HepG2 (cell line): ENCODE measurements around the gene SEC61B. TPM values are rescaled to one million over a fixed set of nuclear protein-coding genes. Genes with fewer than 3 reads are reported as not detected.
A peak's percentile ranks its signal among the peaks of the same experiment; 100 is the strongest.

Experiments
- ARNT ChIP-seq: fragments of 450-650 bp; IDR thresholded peaks from 2 replicates; pipeline ENCODE4 v1.6.1; 2017
- BRCA1 ChIP-seq: sonication (generic); formaldehyde crosslinking; IDR thresholded peaks from 2 replicates; pipeline ENCODE4 v1.4.0; 2020; ENCODE audit warnings: missing genetic modification reagents
- CHD4 ChIP-seq: fragments of 200-600 bp; sonication (generic); IDR thresholded peaks from 2 replicates; pipeline ENCODE4 v1.7.0; 2017; ENCODE audit warnings: mild to moderate bottlenecking, low read length, borderline replicate concordance
- FUBP1 ChIP-seq: sonication (generic); formaldehyde crosslinking; IDR thresholded peaks from 2 replicates; pipeline ENCODE4 v1.5.1; 2020; ENCODE audit warnings: missing genetic modification reagents, mild to moderate bottlenecking, borderline replicate concordance
- HNF4A ChIP-seq: sonication (generic); formaldehyde crosslinking; IDR thresholded peaks from 2 replicates; pipeline ENCODE4 v1.4.0; 2020; ENCODE audit warnings: missing genetic modification reagents
- KAT2B ChIP-seq: fragments of 150-350 bp; IDR thresholded peaks from 2 replicates; pipeline ENCODE4 v1.6.1; 2014; ENCODE audit warnings: low read depth, low read length, borderline replicate concordance
- LCORL ChIP-seq, 2 experiments: fragments of 450-650 bp in 1 of 2; sonication (generic) in 1 of 2; formaldehyde crosslinking in 1 of 2; IDR thresholded peaks; 2 replicates each; pipeline versions ENCODE4 v1.5.0 to v1.6.1; 2017 to 2020; ENCODE audit warnings: antibody characterized with exemption in 1 of 2, missing genetic modification reagents in 1 of 2
- MIXL1 ChIP-seq: IDR thresholded peaks from 2 replicates; pipeline ENCODE4 v1.6.1; 2016
- MXI1 ChIP-seq: IDR thresholded peaks from 3 replicates; pipeline ENCODE4 v1.6.1; 2012; ENCODE audit warnings: low read depth, low read length, inconsistent platforms, borderline replicate concordance
- RFX1 ChIP-seq: fragments of 450-650 bp; IDR thresholded peaks from 2 replicates; pipeline ENCODE4 v1.6.1; 2017
- SALL1 ChIP-seq: sonication (generic); formaldehyde crosslinking; IDR thresholded peaks from 2 replicates; pipeline ENCODE4 v1.8.0; 2022; ENCODE audit warnings: mild to moderate bottlenecking, missing genetic modification reagents
- SKI ChIP-seq: fragments of 450-650 bp; IDR thresholded peaks from one replicate; pipeline ENCODE4 v1.6.1; 2018; ENCODE audit warnings: mild to moderate bottlenecking; ENCODE audit not compliant: partially characterized antibody
- SNAPC4 ChIP-seq: sonication (generic); formaldehyde crosslinking; IDR thresholded peaks from 2 replicates; pipeline ENCODE4 v1.4.0; 2020; ENCODE audit warnings: mild to moderate bottlenecking, missing genetic modification reagents
- TCF12 ChIP-seq, 2 experiments: fragments of 450-650 bp in 1 of 2; sonication (generic) in 1 of 2; formaldehyde crosslinking in 1 of 2; IDR thresholded peaks; 2 replicates each; pipeline versions ENCODE4 v1.6.1 to v1.8.0; 2017 to 2022; ENCODE audit warnings: antibody characterized with exemption in 1 of 2, mild to moderate bottlenecking in 1 of 2, missing genetic modification reagents in 1 of 2, moderate library complexity in 1 of 2
- THAP8 ChIP-seq: sonication (generic); formaldehyde crosslinking; IDR thresholded peaks from 2 replicates; pipeline ENCODE4 v1.5.1; 2020; ENCODE audit warnings: missing genetic modification reagents, mild to moderate bottlenecking, borderline replicate concordance
- ZBTB46 ChIP-seq: sonication (generic); formaldehyde crosslinking; IDR thresholded peaks from 2 replicates; pipeline ENCODE4 v1.4.0; 2020; ENCODE audit warnings: mild to moderate bottlenecking, missing genetic modification reagents, borderline replicate concordance
- ZNF235 ChIP-seq: sonication (generic); formaldehyde crosslinking; IDR thresholded peaks from 2 replicates; pipeline ENCODE4 v1.8.1; 2023; ENCODE audit warnings: mild to moderate bottlenecking, missing genetic modification reagents, borderline replicate concordance
- ZNF335 ChIP-seq: sonication (generic); formaldehyde crosslinking; IDR thresholded peaks from 2 replicates; pipeline ENCODE4 v1.4.0; 2020; ENCODE audit warnings: missing genetic modification reagents
- ZNF614 ChIP-seq: IDR thresholded peaks from 2 replicates; pipeline ENCODE4 v1.6.1; 2018; ENCODE audit warnings: missing biosample characterization, missing genetic modification reagents, inconsistent platforms, borderline replicate concordance
- ZSCAN12 ChIP-seq: sonication (generic); formaldehyde crosslinking; IDR thresholded peaks from 2 replicates; pipeline ENCODE4 v1.9.0; 2021; ENCODE audit warnings: mild to moderate bottlenecking, missing genetic modification reagents
- polyA plus RNA-seq, 8 experiments: library from polyadenylated mRNA; depleted of rRNA in 3 of 8; stranded (reverse) in 7 of 8; unstranded in 1 of 8; fragments of >200 nt; fragmentation: Illumina TruSeq in 4 of 8; extraction: Trizol in 4 of 8; gene quantifications; 2 replicates each; pipeline versions ENCODE4 v1.2.1 to v1.2.3, GENCODE V29; 2011 to 2016; ENCODE audit warnings: low read depth in 4 of 8, missing spikeins in 1 of 8, mixed read lengths in 1 of 8; ENCODE audit not compliant: insufficient read depth in 1 of 8
- total RNA-seq, 5 experiments: library from RNA; depleted of rRNA; stranded (reverse); fragments of >200 nt; fragmentation: Illumina TruSeq; extraction: Trizol; gene quantifications; 2 replicates each; pipeline ENCODE4 v1.2.3, GENCODE V29; 2016; ENCODE audit warnings: low read depth in 1 of 5

SEC61B gene
- total and polyA plus RNA-seq, 2 of the 13 experiments (the other 11 are each of a cell fraction or from before 2014, with no cell fraction given) = 191 to 368 TPM

GRCh38 chr9:99222416-99223270, 561 bp downstream of the SEC61B start (continued):
- 0 out of 2 replicates have a peak, but pooled peaks have one; percentile 14 for TF ChIP-seq THAP8 (CRISPR knock-in tag)
- no peak for TF ChIP-seq RFX1
- no peak for TF ChIP-seq HNF4A (CRISPR knock-in tag)
- no peak for TF ChIP-seq ZSCAN12 (CRISPR knock-in tag)
- TF ChIP-seq FUBP1 (CRISPR knock-in tag) = no peak
- TF ChIP-seq ZNF335 = no peak
- no peak; the same call in 1 of the 2 replicates for TF ChIP-seq ZNF235
- TF ChIP-seq SALL1 (CRISPR knock-in tag) = peak; percentile 56; the same call in 1 of the 2 replicates
- no peak for TF ChIP-seq KAT2B
- TF ChIP-seq TCF12 (IDR thresholded peaks at IDR 0.05) = no peak
- no peak for TF ChIP-seq TCF12 (CRISPR knock-in tag; IDR thresholded peaks at IDR 0.05)
- TF ChIP-seq LCORL (IDR thresholded peaks at IDR 0.05) = no peak
- 0 out of 2 replicates have a peak, but pooled peaks have one; percentile 35 for TF ChIP-seq LCORL (CRISPR knock-in tag; IDR thresholded peaks at IDR 0.05)
- TF ChIP-seq ZBTB46 (CRISPR knock-in tag) = 0 out of 2 replicates have a peak, but pooled peaks have one; percentile 60
- TF ChIP-seq SKI = peak; percentile 33
- 0 out of 3 replicates have a peak, but pooled peaks have one; percentile 9 for TF ChIP-seq MXI1
- TF ChIP-seq SNAPC4 (CRISPR knock-in tag) = no peak
- no peak for TF ChIP-seq CHD4
- no peak for TF ChIP-seq ARNT
- no peak for TF ChIP-seq BRCA1
- TF ChIP-seq ZNF614 (CRISPR knock-in tag) = no peak
- 0 out of 2 replicates have a peak, but pooled peaks have one; percentile 6 for TF ChIP-seq MIXL1
